NOMO-1 treated with dmso at 0.1 percent for 144 hours (cell line): ENCODE measurements around the gene ASB10.

Source experiments
- DNase-seq: peaks from one replicate; lab custom pipeline; 2025; ENCODE audit not compliant: unreplicated experiment; lab: John Stamatoyannopoulos, UW

The ASB10 gene

DNA sequence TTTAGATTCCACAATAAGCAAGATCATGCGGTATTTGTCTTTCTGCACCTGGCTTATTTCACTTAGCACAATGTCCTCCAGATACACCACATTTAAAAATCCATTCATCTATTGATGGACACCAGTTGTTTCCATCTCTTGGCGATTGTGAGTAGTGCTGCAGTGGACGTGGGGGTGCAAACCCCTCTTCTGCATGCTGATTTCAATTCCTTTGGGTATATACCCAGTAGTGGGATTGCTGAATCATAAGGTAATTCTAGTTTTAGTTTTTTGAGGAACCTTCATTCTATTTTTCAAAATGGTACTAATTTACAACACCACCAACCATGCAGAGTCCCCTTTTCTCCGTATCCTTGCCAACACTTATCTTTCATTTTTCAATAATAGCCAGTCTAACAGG is 2.0 kb upstream of the ASB10 start:
- DNase-seq: no peak

DNA sequence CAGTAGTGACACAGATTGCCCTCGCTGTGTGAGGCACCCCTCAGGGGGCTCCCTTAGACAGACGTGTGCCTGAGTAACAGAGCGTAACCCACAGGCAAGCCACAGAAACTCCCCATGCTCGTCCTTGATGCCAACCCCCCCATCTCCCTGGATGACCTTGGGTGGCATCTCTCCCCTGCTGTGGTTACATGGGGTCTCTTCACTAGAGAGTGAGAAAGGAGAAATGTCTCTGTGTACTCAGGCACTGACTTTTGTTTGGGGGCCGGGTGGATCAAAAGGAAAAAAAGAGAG is 1.1 kb upstream of the ASB10 start:
- no peak for DNase-seq

DNA sequence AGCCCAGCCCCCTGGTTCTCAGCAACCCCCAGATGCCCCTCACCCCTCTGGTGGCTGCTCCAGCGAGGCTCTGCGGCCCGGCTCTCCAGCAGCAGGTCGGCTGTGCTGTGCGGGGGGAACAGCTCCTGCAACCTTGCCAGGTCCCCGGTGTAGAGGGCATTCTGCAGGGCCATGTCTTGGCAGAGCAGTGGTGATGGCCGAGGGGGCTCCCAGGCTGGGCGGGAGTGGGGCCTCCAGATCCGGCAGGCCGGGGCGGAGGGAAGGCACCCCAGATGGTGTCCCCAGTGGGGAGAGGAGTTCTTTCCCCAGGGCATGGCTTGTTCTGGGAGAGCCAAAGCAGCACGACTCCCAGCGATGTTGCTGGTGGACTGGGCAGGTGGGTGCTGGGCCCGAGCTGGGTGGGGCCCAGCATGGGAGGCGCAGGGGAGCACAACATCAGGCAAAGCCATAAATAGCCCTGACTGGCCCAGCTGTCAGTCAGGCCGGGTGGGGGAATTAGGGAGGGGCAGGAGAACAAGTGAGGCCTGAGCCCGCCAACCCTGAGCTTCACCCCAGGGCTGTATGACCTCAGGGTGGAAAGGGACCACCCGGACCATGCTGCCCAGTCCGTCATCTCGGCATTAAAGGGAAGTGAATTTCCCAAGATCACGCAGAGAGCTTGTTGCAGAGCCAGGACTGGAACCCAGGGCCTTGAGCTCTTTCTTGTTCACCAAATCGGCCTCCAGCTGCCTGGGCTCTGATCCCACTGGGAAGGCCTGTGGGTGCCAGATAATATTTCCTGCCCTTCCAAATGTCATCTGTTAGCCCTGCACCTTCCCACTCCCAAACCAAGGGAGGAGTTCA is 580 bp upstream of the ASB10 start:
- DNase-seq: no peak

DNA sequence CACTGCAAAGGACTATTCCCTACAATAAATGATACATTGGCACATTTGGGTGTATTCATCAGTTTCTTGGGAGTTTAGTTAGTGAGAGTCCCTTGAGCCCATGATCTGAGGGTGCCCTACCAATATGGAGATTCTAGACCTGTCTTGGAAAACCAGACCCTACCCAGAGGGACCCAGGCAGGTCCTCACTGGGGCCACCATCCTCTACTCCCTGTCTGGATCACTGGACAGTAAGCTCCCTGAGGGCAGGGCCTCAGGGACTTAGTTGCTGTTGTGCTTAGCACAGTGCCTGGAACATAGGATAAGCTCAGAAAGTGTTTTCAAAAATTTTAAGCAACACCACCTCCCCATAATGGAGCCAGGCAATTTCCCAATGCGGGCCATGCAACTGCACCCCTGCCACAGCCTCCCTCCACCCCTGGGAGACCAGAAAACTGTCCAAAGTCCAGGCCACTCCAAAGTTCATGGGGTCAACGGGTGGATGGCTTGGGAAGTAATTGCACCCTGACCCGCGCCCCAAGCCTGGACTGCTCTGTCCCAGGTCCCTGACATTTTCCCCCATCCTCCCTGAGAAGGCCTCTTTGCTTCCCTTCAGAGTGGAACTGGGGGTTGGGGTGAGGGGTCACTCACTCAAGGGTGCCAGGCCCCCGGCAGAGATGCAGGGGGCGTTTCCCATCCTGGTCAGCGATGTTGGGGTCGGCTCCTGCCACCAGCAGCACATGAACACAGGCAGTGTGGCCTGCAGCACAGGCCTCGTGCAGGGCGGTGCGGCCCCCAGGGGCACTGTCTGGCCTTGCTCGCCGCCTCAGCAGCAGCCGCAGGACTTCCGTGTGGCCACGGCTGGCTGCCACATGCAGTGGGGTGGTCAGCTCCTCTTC is 1.0 kb downstream of the ASB10 start:
- DNase-seq: no peak

DNA sequence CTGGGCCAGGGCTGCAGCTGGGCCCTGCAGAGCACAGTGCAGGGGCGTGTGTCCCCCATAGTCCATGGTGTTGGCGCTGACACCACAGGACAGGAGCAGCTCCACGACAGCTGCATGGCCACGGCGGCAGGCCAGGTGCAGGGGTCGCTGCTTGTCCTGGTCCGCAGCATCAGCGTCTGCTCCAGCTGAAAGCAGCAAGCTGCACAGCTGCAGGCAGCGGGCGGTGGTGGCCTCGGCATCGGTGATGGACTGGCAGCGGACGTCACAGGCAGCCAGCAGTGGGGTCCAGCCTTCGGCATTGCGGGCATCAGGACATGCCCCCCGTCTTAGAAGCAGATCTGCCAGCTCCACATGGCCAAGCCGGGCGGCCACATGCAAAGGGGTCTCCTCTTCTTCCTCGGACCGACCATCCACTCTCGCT is 6.0 kb downstream of the ASB10 start:
- DNase-seq: no peak

DNA sequence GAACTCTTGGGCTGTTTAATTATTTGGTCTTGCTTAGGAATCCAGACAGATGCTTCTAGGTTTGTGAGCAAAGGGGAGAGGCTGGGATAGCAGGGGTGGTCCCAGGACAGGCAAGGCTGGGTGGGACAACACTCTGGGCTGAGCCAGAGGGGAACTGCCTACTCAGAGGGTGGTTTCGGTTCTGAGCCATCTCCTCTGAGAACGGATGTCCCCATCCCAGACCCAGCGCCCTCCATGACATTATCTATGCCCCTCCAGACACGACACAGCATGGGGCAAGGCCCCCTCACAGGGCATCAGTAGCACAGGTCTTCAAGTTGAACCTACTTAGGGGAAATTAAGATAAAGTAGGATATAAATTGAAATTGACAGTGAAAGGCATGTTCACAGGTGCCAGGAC is 7.1 kb downstream of the ASB10 start:
- DNase-seq: no peak

DNA sequence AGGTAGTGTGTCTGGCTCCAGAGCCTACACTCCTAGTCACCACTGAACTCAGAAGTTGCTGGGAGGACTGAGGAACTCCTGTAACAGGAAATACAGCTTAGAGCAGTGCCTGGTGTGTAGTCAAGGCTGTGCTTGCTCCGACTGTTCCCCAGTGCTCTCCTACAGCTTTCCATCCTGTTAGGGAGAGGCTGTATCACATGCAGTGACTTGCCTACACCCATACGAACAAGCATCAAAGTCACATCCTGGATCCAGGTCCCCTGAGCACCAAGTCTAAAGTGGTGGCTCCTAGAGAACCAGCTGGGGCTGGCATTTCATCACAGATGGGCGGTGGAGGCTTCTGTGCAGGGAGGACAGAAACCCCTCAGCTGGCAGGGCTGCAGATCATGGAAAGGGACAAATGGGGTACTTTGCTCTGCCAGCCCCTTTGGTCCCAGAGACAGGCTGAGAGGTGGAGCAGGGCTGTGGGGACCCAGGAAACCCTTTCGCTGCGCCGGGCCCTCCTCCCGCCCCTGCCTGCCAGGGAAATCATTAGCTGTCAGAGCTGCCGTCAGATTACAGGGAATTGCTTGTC is 7.7 kb downstream of the ASB10 start:
- DNase-seq: no peak

DNA sequence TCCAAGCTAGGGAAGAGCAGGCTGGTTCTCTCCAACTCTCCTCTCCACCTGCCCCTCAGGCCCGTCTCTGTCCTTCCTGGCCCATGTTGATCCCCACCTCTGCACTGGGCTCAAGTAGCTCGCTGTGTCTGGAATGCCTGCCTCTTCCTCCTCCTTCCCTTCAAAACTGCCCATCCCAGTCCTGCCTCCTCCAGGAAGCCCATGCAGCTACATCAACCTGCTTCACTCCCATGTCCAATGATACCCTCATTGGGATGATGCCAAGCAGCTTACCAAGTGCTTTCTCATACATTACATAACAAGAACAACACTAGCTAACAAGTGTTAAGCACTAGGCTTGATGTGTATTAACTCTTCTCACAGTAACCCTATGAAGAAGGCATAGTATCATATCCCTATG is 8.2 kb downstream of the ASB10 start:
- no peak for DNase-seq

DNA sequence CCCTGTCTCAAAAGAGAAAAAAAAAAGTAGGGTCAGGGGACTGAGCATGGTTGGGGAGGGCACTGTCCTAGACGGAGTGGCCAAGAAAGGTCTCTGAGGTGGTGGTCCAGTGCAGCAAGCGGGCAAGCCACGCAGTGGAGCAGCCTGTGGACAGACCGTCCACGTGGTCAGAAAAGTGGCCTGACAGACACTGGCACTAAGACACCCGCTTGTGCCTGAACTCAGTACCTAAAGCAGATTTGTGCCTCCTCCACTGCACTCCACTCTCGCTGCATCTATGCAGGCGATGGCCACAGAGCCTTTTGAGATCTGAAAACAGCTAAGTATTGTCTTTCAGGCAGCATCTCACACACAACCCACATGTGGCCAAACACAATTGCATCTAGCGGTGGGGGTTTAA is 8.8 kb downstream of the ASB10 start:
- DNase-seq: no peak

DNA sequence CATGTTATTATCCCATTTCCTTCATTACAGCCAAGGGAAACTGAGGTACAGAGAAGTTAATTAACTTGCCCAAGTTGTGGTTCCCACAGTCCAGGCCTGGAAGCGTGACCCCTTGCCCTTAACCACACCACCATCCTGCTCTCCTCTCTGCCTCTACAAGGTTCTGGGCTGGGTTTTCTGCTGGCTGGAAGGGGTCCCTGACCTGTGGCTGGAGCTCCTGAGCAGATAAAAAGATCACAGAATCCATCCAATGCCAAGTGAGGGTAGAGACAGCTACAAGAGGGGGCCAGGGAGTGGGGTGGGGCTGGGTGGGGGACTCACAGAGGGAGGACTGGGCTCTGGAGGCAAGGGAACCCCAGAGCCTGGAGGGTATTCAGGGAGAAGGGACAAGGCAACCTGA is 9.7 kb downstream of the ASB10 start:
- no peak for DNase-seq

DNA sequence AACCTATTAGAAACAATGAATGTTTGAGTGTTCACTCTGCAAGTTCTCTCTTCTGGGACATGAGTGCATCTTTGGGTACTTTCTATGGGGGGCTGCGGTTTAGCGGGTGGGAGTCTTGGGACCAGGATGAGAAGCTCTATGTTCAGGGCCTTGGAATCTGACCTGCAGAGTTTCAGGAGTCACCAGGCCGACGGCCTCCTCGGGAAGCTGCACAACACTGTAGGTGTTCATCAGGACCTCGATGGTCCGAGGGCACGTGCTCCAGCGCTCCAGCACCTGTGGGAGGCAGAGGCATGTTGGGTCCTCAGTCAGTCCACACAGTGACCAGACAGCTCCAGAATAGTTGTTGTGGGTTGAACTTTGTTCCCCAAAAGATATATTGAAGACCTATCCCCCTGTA is 10.6 kb downstream of the ASB10 start:
- no peak for DNase-seq

DNA sequence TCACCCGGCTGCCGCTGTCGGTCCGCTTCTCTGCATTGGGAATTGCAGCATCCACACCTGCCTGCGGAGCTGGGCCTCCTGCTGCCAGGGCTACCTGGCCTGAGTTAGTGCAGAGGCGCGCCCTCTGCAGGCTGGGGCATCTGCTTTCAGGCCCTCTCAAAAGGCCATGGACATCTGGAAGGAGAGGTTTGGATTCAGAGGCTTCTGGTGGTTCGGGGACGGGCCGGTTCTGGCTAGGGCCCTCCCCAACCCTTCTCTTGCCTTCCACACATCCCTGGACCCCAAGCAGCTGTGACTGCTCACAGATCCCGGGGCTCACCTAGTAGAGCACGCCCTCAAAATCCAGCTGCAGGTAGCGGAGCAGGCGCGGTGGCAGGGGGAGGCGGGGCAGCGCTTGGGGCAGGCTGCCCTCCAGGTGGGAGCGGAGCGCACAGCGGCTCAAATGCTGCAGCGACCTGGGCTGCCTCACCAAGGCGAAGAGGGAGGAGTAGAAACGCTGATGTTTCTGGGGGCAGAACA is 11.2 kb downstream of the ASB10 start:
- no peak for DNase-seq

DNA sequence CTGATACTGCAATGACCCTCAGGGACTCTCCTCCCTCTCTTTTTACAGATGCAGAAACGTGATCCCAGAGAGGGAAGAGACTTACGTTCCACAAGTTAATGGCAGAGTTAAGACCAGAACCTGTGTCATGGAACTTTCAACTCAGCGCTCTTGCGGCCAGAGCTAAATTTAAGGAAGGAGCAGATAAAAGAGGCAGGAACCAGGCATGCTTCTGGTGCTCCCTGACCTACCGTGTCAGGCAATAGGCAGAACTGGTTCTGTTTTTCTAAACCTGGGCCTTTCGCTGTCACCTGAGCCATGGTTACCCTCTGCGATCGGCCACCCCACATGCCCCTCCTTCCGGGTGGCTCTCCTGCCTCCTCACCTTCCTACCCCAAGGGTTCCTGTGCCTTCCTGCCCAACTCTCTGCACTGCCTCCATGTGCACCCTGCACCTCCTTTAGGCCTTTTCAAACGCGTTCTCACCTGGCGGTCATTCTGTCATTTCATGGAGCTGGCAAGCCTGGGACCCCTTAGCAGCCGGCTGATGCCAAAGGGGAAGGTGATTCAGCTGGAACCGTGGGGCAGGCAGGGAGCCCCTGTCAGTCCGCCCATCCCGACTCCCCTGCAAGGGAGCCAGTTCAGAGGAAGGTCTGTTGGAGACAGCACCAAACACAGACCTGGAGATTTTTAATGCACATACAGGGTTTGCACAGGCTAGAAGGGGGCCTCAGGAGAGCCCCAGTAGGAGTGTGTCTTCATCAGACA is 11.8 kb downstream of the ASB10 start:
- no peak for DNase-seq

DNA sequence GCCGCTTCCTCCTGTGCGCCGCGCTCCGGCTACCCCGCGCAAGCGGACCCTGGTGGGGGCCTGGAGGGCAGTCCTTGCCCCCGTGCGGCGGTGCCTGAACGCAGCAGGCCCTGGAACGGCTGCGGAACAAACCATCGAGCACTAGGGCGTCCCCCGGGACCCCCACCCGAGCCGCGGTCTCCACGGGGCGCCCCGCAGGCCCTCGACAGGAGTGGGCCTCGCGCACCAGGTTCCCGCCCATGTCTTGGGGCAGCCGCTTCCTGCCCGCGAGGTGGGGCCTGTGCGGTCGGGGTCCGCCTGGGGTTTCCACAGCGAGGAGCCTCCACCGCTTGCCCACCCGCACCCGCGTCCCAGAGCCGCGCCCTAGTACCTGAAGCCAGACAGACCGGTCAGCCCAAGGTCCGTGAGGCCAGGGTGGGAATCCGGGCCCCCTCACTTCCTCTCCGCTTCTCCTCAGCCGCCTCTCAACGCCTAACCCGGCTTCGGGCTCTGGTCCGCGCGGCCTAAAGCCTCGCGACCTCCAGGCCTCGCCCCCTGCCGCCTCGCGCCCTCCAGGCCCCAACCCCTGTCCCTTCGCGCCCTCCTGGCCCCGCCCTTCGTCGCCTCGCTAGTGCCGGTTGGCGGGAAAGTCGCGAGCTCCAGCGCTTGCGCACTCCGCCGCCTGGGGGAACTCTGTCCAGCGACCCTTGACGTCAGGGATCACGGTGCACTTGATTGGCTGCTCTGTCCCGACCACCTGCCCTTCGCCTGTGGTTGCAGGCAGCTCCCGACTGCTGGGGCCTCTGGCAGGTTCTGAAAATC is 12.6 kb downstream of the ASB10 start:
- no peak for DNase-seq

DNA sequence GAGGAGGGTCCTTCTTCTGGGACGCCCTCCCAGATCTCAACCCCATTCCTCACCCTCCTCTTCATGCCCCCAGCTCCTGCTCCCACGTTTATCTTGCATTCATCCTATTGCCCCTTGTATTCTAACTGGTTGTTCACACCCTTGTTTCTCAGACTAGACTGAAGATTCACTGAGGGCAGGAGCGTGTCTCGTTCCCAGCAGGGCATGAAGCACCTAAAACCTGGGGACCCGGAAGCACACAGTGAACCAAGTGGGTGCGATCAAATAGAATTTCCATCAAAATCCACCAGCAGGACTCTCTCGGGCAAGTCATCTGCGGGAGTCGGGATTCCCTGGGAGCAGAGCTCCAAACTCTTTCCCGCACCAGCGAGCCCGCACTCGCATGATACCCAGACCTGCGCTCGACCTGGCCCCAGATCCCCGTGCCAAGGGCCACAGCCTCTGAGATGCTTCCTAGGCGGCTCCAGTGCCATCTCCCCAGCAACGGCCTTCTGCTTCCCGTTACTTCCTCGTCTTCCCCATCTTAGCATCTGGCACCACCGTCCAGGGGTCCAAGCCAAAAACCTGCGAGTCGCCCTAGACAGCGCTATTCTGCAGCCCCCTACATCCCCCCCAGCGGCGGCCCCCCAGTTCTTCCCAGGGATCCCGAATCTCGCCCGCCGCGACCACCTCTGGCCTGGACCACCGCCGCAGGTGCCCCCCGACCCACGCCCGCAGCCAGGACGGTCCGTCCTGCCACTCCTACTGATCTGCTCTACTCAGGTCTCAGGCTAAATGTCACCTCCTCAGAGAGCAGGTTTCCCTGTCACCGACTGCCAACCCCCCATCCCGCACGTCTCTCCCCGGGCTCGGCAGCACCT is 13.4 kb downstream of the ASB10 start:
- DNase-seq: no peak

DNA sequence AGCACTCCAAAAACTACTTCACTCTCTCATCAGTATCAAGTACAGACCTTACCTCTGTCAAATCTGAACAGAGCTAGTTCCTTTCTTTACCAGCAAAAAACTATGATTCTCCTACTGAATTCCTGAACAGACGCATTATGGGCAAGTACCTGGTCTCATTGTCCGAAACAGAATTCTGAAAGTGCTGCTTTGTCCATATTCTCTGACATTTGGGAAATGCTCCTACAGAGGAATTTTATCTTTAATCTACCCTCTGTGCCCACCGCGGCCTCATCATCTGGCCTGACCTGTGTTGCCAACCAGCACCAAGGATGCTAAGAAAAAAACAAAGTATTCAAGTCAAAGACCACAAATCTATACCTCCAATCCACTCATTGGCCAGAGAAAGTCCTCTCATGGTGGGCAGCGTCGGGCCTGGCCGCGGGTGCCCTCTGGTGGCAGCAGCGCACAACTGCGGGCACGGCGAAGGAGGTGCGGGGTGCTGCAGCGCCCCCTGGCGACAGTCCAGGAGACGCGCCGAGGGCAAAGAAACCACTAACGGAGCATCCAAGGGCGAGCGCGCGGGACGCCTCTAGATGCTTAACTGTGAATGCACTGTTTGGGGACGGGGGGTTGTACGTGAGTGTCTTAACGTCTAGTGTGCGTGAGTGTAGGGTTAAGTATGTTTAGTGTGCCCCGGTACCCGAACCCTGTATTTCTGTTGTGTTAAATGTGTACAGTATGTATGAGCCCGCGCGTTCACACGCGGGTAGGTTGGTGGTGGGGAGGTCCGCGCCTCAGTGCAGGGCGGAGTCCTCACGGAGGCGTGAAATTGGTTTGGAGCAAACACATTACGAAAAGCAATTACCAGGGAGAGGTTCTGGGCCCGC is 14.5 kb downstream of the ASB10 start:
- DNase-seq: no peak

DNA sequence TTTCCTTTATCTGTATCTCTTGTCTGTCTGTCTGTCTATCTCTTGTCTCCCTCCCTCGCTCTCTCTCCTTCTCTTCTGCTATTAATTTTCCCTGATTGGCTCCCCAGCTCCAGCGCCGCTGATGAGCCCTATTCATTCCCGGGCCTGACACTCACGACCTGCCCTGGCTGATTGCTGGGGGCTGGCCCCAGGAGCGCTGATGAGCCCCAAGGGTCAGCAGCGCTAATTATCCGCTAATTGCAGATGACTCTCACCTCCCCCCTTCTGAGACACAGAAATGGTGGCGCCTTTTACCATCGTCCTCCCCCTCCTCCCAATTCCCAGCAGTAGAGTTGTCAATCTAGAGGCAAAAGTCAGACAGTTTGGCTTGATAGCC is 18.3 kb downstream of the ASB10 start:
- DNase-seq: no peak

DNA sequence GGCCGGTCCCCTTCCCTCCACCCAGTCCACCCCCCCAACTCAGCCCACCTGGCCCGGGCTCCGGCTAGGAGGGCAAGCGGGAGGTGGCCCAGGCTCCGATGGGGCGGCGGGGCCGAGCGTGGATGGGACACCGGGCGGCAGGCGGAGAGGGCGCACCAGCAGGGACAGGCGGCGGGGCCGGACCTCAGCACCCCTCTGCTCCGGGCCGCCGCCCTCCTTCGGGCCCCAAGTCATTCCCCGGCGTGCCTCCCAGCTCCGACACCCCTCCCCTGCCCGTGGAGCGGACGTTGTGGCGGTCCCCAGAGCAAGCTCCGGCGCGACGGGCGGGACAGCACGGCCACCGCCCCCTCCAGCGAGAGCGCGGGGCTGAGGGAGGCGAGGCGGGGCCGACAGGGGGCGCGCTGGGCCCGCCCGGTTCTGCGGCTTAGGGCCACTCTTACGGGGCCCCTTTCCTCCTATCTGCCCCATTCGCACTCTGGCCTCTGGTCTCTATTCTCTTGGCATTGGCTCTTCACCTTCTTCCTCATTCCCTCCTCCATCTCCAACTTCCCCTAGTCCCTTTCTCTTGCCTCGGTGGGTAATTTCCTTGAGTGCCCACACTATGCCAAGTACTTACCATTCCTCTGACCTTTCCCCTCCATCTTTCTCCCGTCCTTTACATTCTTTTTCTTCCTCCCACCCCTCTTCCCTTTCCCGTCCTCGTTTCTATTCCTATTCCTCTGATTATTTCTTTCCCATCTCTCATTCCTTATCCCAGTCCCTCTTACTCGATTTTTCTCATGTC is 18.9 kb downstream of the ASB10 start:
- DNase-seq: peak; percentile 23
